GM12872 (cell line): Measurements from ENCODE around the gene DPPA3.

Source experiments
- TF ChIP-seq, protein P1 (sequence below): IDR thresholded peaks from 3 replicates; pipeline ENCODE4 v1.5.1; 2011; ENCODE audit warnings: low read depth, mild to moderate bottlenecking, low read length, moderate library complexity; ENCODE audit not compliant: insufficient read depth

DPPA3 gene

GRCh38 chr12:7709969-7710675 lies 1.1 kb upstream of the DPPA3 start:
- TF ChIP-seq, protein P1, sequence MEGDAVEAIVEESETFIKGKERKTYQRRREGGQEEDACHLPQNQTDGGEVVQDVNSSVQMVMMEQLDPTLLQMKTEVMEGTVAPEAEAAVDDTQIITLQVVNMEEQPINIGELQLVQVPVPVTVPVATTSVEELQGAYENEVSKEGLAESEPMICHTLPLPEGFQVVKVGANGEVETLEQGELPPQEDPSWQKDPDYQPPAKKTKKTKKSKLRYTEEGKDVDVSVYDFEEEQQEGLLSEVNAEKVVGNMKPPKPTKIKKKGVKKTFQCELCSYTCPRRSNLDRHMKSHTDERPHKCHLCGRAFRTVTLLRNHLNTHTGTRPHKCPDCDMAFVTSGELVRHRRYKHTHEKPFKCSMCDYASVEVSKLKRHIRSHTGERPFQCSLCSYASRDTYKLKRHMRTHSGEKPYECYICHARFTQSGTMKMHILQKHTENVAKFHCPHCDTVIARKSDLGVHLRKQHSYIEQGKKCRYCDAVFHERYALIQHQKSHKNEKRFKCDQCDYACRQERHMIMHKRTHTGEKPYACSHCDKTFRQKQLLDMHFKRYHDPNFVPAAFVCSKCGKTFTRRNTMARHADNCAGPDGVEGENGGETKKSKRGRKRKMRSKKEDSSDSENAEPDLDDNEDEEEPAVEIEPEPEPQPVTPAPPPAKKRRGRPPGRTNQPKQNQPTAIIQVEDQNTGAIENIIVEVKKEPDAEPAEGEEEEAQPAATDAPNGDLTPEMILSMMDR = no peak

GRCh38 chr12:7712841-7713442 lies 1.7 kb downstream of the DPPA3 start:
- TF ChIP-seq, protein P1 = no peak

- TF ChIP-seq, protein P1 = peak; percentile 12; the same call in 1 of the 3 replicates
Measured at GRCh38 chr12:7716381-7716780, 5.1 kb downstream of the DPPA3 start.

GRCh38 chr12:7719946-7720730 lies 8.9 kb downstream of the DPPA3 start:
- TF ChIP-seq, protein P1 = no peak

DNA sequence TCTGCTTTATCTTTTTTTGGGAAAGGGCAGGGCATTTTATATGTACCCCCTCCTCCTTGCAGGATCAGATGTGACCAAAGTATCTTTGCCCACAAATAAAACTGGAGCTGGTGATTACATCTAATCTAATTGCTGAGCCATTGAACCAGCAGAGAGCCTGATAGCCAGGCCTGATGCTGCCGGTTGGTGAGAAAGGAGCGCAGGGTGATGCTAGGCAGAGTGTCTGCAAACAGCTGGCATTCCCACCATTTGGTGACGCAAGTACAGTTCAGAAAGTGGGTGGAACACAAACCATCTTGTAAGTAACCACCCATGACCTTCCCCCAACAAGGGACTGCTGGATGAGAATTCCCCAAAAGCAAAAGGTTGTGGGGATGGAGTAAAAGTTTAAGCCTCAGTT lies 12.7 kb downstream of the DPPA3 start:
- TF ChIP-seq, protein P1 = no peak

GRCh38 chr12:7729746-7730145 lies 18.5 kb downstream of the DPPA3 start:
- TF ChIP-seq, protein P1 = no peak

DNA sequence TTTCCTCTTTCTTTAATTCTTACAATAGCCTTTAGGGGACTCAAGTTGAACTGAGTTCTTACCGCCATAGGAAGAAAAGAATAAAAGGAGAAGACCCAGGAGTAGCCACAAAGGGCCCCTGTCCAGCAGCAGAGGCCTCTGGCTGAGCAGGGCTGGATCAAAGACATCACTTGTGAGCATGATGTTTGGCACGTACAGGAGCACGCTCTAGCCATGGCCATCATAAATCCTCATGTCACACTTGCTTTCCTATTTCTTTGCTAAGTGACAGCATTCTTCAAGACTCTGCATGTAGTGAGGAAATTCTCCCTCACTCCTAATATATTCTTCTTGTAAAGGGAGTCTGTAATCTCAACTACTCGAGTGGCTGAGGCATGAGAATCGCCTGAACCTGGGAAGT lies 20.3 kb downstream of the DPPA3 start:
- TF ChIP-seq, protein P1 = no peak
